ENCODE measurements around the gene KIR3DL2.
"Not testable (repeated sequence)": the region's sequence is repeated elsewhere in the genome, so short reads cannot be mapped to it uniquely, and the experiment has no call there.

DNA sequence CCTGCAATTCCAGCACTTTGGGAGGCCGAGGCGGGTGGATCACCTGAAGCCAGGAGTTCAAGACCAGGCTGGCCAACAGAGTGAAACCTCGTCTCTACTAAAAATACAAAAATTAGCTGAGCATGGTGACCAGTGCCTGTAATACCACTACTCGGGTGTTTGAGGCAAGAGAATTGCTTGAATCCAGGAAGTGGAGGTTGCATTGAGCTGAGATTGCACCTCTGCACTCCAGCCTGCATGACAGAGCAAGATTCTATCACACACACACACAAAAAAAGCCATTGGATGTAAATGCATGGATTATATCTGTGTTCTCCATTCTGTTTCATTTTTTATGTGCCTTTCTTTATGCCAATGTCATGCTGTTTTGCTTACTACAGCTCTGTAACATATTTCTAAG is 25.8 kb upstream of the KIR3DL2 start:
- TF ChIP-seq, protein P1, sequence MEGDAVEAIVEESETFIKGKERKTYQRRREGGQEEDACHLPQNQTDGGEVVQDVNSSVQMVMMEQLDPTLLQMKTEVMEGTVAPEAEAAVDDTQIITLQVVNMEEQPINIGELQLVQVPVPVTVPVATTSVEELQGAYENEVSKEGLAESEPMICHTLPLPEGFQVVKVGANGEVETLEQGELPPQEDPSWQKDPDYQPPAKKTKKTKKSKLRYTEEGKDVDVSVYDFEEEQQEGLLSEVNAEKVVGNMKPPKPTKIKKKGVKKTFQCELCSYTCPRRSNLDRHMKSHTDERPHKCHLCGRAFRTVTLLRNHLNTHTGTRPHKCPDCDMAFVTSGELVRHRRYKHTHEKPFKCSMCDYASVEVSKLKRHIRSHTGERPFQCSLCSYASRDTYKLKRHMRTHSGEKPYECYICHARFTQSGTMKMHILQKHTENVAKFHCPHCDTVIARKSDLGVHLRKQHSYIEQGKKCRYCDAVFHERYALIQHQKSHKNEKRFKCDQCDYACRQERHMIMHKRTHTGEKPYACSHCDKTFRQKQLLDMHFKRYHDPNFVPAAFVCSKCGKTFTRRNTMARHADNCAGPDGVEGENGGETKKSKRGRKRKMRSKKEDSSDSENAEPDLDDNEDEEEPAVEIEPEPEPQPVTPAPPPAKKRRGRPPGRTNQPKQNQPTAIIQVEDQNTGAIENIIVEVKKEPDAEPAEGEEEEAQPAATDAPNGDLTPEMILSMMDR (conservative IDR thresholded peaks at IDR 0.05; ENCODE audit: low read depth, low read length): not testable (repeated sequence)
- TF ChIP-seq EZH2 (IDR thresholded peaks at IDR 0.05; ENCODE audit: borderline replicate concordance, low read depth, low read length, poor library complexity, severe bottlenecking): not testable (repeated sequence)

All from A673 (cell line).